DND-41 (cell line): ENCODE results near the gene ZBTB18.

Source experiments
- ATAC-seq: fragments of 200-7000 bp; cut with Tn5 transposase; 3 replicates; pipeline ENCODE4 v1.9.1; 2021; ENCODE audit warnings: low read depth; ENCODE audit not compliant: insufficient read depth
- DNase-seq: peaks from one replicate; pipeline ENCODE4 v3.0.0-alpha.2; 2020
- H2AFZ ChIP-seq: 2 replicates; pipeline ENCODE4 v1.6.0; 2012; ENCODE audit warnings: low read depth, low read length
- H3K27ac ChIP-seq: 2 replicates; pipeline ENCODE4 v1.5.1; 2012; ENCODE audit warnings: low read length, inconsistent platforms
- H3K27me3 ChIP-seq: fragments of 200-600 bp; sonication (generic); 2 replicates; pipeline ENCODE4 v1.6.0; 2012; ENCODE audit warnings: low read length, mild to moderate bottlenecking, inconsistent platforms; ENCODE audit not compliant: insufficient read depth, poor library complexity
- H3K36me3 ChIP-seq: 2 replicates; pipeline ENCODE4 v1.5.1; 2012; ENCODE audit warnings: low read length, inconsistent platforms; ENCODE audit not compliant: insufficient read depth
- H3K4me1 ChIP-seq: 2 replicates; pipeline ENCODE4 v1.5.1; 2012; ENCODE audit warnings: mild to moderate bottlenecking, low read length; ENCODE audit not compliant: insufficient read depth
- H3K4me2 ChIP-seq: 2 replicates; pipeline ENCODE4 v1.6.0; 2012; ENCODE audit warnings: mild to moderate bottlenecking, moderate library complexity, low read length, inconsistent platforms; ENCODE audit not compliant: insufficient read depth
- H3K4me3 ChIP-seq, 2 experiments: fragments of 200-600 bp in 1 of 2; shearing (Covaris generic) in 1 of 2; 2 replicates each; pipeline ENCODE4 v1.5.1; 2012 to 2016; ENCODE audit warnings: inconsistent platforms in 2 of 2, low read length in 2 of 2, mild to moderate bottlenecking in 2 of 2, low read depth in 1 of 2, moderate library complexity in 1 of 2
- H3K79me2 ChIP-seq: 2 replicates; pipeline ENCODE4 v1.6.0; 2012; ENCODE audit warnings: low read length, inconsistent platforms; ENCODE audit not compliant: insufficient read depth
- H3K9ac ChIP-seq: 2 replicates; pipeline ENCODE4 v1.6.0; 2012; ENCODE audit warnings: low read depth, mild to moderate bottlenecking, inconsistent platforms, low read length, moderate library complexity
- H3K9me3 ChIP-seq: 2 replicates; pipeline ENCODE4 v1.5.1; 2012; ENCODE audit warnings: low read length, moderate library complexity, mild to moderate bottlenecking, inconsistent platforms; ENCODE audit not compliant: insufficient read depth, severe bottlenecking
- H4K20me1 ChIP-seq: 2 replicates; pipeline ENCODE4 v1.6.0; 2012; ENCODE audit warnings: low read length; ENCODE audit not compliant: insufficient read depth
- CTCF ChIP-seq: IDR thresholded peaks from 2 replicates; pipeline ENCODE4 v1.5.1; 2012; ENCODE audit warnings: borderline replicate concordance, low read length, moderate library complexity, mild to moderate bottlenecking; ENCODE audit not compliant: poor library complexity, severe bottlenecking; ENCODE audit errors: extremely low read depth
- EZH2 ChIP-seq: IDR thresholded peaks from 3 replicates; pipeline ENCODE4 v1.6.1; 2012; ENCODE audit warnings: borderline replicate concordance, low read depth, mild to moderate bottlenecking, moderate library complexity, low read length, inconsistent platforms; ENCODE audit not compliant: severe bottlenecking

ZBTB18 gene

GRCh38 chr1:244088161-244088560 lies 37.1 kb downstream of the ZBTB18 start:
- Histone ChIP-seq H4K20me1 (no peaks in the 10 kb centered on the region), H3K79me2 (no peaks in the 10 kb centered on the region), H3K27ac (no peak overlapping the region), H3K4me2 (no peak overlapping the region), H2AFZ (no peak overlapping the region), H3K9ac (no peak overlapping the region), H3K4me1 (no peaks in the 10 kb centered on the region), H3K4me3 (no peak overlapping the region), H3K36me3 (no peaks in the 10 kb centered on the region), H3K27me3 (peaks cover 3% of the 10 kb centered on the region), H3K9me3 (no peaks in the 10 kb centered on the region)
- TF ChIP-seq CTCF (no peak), EZH2 (no peak)
- DNase-seq (no peak), ATAC-seq (no peak)

DNA sequence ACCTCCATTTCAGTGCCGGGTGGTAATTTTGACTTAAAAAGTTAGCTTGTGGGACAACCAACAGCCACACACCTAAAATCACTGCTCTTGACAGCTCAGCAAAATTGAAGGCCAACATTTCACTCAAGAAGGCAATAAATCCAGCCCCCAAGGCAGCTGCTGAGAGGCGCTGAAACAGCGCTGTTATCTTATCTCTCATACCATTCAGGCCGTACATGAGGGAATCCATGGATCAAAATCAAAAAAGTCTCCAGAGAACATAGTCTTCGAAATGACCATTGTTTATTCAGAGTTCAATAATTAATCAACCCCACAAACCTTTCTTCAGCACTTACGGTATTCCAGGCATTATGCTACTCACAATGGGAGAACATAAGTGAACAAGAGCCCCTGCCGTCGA lies 38.5 kb downstream of the ZBTB18 start:
- no peak overlapping the region for H3K4me2 ChIP-seq
- H4K20me1 ChIP-seq, result no peaks in the 10 kb centered on the region
- no peak overlapping the region for H3K4me3 ChIP-seq
- no peak overlapping the region for H2AFZ ChIP-seq
- H3K27ac ChIP-seq, result no peak overlapping the region
- no peak for DNase-seq
- H3K4me1 ChIP-seq, result no peaks in the 10 kb centered on the region
- no peaks in the 10 kb centered on the region for H3K36me3 ChIP-seq
- H3K9ac ChIP-seq, result no peak overlapping the region
- no peaks in the 10 kb centered on the region for H3K9me3 ChIP-seq
- no peak for ATAC-seq
- no peaks in the 10 kb centered on the region for H3K79me2 ChIP-seq
- TF ChIP-seq CTCF (no peak), EZH2 (no peak)
- no peaks in the 10 kb centered on the region for H3K27me3 ChIP-seq

DNA sequence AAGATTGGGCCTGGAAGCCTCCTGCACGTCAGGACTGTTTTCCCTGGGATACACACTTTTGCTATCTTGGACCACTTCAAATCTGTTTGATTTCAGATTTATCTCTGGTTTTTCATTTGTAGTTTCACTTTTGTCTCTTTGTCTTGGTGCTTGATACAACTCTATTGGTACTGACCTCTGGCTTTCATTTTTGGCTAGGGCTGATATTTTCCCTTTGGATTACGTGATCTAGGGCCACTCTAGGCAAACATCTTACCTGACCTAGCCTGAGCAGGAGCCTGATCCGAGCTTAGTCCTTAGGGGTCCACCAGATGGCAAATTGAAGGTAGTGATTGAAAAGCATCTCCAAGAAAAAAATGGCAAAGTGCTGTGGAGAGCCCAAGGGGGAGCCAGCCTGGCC lies 39.6 kb downstream of the ZBTB18 start:
- no peaks in the 10 kb centered on the region for H3K36me3 ChIP-seq
- H3K4me3 ChIP-seq, result no peak overlapping the region
- no peak overlapping the region for H2AFZ ChIP-seq
- TF ChIP-seq CTCF, result no peak
- no peak for TF ChIP-seq EZH2
- H4K20me1 ChIP-seq, result no peaks in the 10 kb centered on the region
- H3K27ac ChIP-seq, result no peak overlapping the region
- no peaks in the 10 kb centered on the region for H3K4me1 ChIP-seq
- ATAC-seq (no peak), DNase-seq (no peak)
- no peaks in the 10 kb centered on the region for H3K79me2 ChIP-seq
- no peaks in the 10 kb centered on the region for H3K9me3 ChIP-seq
- no peak overlapping the region for H3K9ac ChIP-seq
- H3K27me3 ChIP-seq, result no peaks in the 10 kb centered on the region
- H3K4me2 ChIP-seq, result no peak overlapping the region

DNA sequence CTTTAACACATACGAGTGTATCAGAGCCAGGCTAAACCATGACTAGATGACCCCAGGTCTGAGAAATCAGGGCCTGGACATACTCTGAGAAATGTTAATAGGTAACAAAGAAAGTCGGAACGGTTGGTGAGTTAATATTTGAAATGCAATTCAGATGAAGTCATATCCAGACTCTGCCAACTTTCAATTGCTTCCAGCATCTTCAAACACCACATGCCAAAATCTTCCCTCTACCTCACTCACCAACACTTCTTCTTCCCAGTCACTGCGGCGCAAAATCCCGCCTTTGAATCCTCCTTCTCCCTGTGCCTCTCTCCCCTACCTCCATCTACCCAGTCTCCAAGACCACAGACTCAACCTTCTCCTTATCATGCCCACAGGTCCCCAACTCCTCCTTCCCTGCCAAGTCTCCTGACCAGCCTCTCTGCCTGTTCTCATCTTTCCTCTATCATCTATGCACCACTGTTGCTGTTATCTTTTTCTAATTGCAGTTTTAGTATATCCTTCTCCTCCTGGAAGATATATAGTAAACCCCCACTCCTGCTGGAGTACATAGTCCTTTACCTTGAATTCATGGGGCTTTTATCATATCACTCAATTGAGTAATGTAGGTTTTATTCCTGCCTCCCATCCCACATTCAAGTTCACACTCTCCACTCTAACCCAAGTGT lies 41.3 kb downstream of the ZBTB18 start:
- DNase-seq, result no peak
- no peaks in the 10 kb centered on the region for H3K4me1 ChIP-seq
- no peaks in the 10 kb centered on the region for H3K79me2 ChIP-seq
- no peak overlapping the region for H3K4me2 ChIP-seq
- H3K4me3 ChIP-seq, result no peak overlapping the region
- H2AFZ ChIP-seq, result no peak overlapping the region
- no peaks in the 10 kb centered on the region for H3K27me3 ChIP-seq
- ATAC-seq, result no peak
- H4K20me1 ChIP-seq, result no peaks in the 10 kb centered on the region
- no peaks in the 10 kb centered on the region for H3K36me3 ChIP-seq
- H3K9me3 ChIP-seq, result no peaks in the 10 kb centered on the region
- H3K27ac ChIP-seq, result no peak overlapping the region
- no peak overlapping the region for H3K9ac ChIP-seq
- TF ChIP-seq CTCF (no peak), EZH2 (no peak)
